Endodermal cell (in vitro differentiated cells): ENCODE measurements around the gene NUDT19. TPM values are rescaled to one million over a fixed set of nuclear protein-coding genes. Genes with fewer than 3 reads are reported as not detected.

Source experiments
- DNase-seq: peaks from one replicate; pipeline ENCODE4 v3.0.0-alpha.2; 2017
- H3K27ac ChIP-seq: 2 replicates; pipeline ENCODE4 v1.5.1; 2013; ENCODE audit warnings: mild to moderate bottlenecking, low read depth, low read length, moderate library complexity
- H3K27me3 ChIP-seq: 2 replicates; pipeline ENCODE4 v1.6.1; 2013; ENCODE audit warnings: mild to moderate bottlenecking, low read length, moderate library complexity; ENCODE audit not compliant: insufficient read depth, control insufficient read depth, poor library complexity, severe bottlenecking
- H3K36me3 ChIP-seq: 2 replicates; pipeline ENCODE4 v1.7.0; 2013; ENCODE audit warnings: mild to moderate bottlenecking, low read length, moderate library complexity; ENCODE audit not compliant: control insufficient read depth, insufficient read depth
- H3K4me1 ChIP-seq: one replicate; pipeline ENCODE4 v1.7.0; 2013; ENCODE audit warnings: low read length; ENCODE audit not compliant: control insufficient read depth, insufficient read depth
- H3K4me3 ChIP-seq: 2 replicates; pipeline ENCODE4 v1.5.1; 2013; ENCODE audit warnings: mild to moderate bottlenecking, low read length, moderate library complexity
- H3K9ac ChIP-seq: 2 replicates; pipeline ENCODE4 v1.6.1; 2013; ENCODE audit warnings: mild to moderate bottlenecking, low read length, moderate library complexity; ENCODE audit not compliant: poor library complexity, severe bottlenecking; ENCODE audit errors: extremely low read depth
- H3K9me3 ChIP-seq: 2 replicates; pipeline ENCODE4 v1.6.1; 2013; ENCODE audit warnings: mild to moderate bottlenecking, low read length, moderate library complexity; ENCODE audit not compliant: control insufficient read depth
- H3K27ac Mint-ChIP-seq: 2 replicates; pipeline ENCODE4 v1.8.0; 2020; ENCODE audit warnings: mixed read lengths
- H3K27me3 Mint-ChIP-seq: 2 replicates; pipeline ENCODE4 v1.8.0; 2021; ENCODE audit warnings: mild to moderate bottlenecking, mixed read lengths; ENCODE audit not compliant: insufficient read depth
- H3K36me3 Mint-ChIP-seq: 2 replicates; pipeline ENCODE4 v1.8.0; 2020; ENCODE audit warnings: low read depth, mixed read lengths
- H3K4me1 Mint-ChIP-seq: 2 replicates; pipeline ENCODE4 v1.8.0; 2020; ENCODE audit warnings: mixed read lengths
- H3K4me3 Mint-ChIP-seq: 2 replicates; pipeline ENCODE4 v1.8.0; 2020; ENCODE audit warnings: mild to moderate bottlenecking, moderate library complexity, mixed read lengths
- H3K9me3 Mint-ChIP-seq: 2 replicates; pipeline ENCODE4 v1.8.0; 2020; ENCODE audit warnings: mild to moderate bottlenecking, mixed read lengths
- CTCF ChIP-seq: fragments of 200-600 bp; sonication (generic); conservative IDR thresholded peaks from 2 replicates; pipeline ENCODE4 v1.5.0; 2021; ENCODE audit warnings: antibody characterized with exemption, mild to moderate bottlenecking
- WGBS, 2 experiments: methylation state at CpG; one replicate each; pipeline versions ENCODE4 v1.1.5 to v1.1.7; 2013; ENCODE audit warnings: missing lambda C conversion rate in 2 of 2, mixed read lengths in 1 of 2; ENCODE audit not compliant: insufficient coverage in 1 of 2, insufficient read length in 1 of 2; 5-methylcytosine and 5-hydroxymethylcytosine counted together
- total RNA-seq, 2 donors: library from RNA; stranded (reverse); fragmentation: NEBNext Ultra II Directional in 1 of 2; extraction: Animal tissue kit (Norgen Biotek cat#: 25700) in 1 of 2; gene quantifications; 2 replicates in 1 of 2; 3 replicates in 1 of 2; pipeline ENCODE4 v1.2.1, GENCODE V29; 2021

The NUDT19 gene
- total RNA-seq, 2 donors from 2014 or later: 5.8 to 6.8 TPM

GRCh38 chr19:32750441-32751055 is 58.9 kb downstream of the NUDT19 start:
- Histone ChIP-seq H3K36me3 (no peaks in the 10 kb centered on the region), H3K4me1 (no peaks in the 10 kb centered on the region), H3K4me3 (no peak overlapping the region), H3K9me3 (no peaks in the 10 kb centered on the region), H3K27ac (no peak overlapping the region), H3K9ac (no peak overlapping the region), H3K27me3 (no peaks in the 10 kb centered on the region)
- H3K9me3 Mint-ChIP-seq: no peaks in the 10 kb centered on the region
- WGBS, 2 experiments: 83 to 97% methylated on average over 4 of the region's 4 CpGs
- no peaks in the 10 kb centered on the region for H3K36me3 Mint-ChIP-seq
- H3K4me3 Mint-ChIP-seq: no peak overlapping the region
- H3K4me1 Mint-ChIP-seq: no peaks in the 10 kb centered on the region
- no peak overlapping the region for H3K27ac Mint-ChIP-seq
- no peak for DNase-seq
- TF ChIP-seq CTCF: no peak
- no peaks in the 10 kb centered on the region for H3K27me3 Mint-ChIP-seq

GRCh38 chr19:32751066-32751465 is 59.4 kb downstream of the NUDT19 start:
- WGBS, 2 experiments: 80 to 89% methylated on average over 1 to 2 of the region's 2 CpGs
- H3K9me3 Mint-ChIP-seq: no peaks in the 10 kb centered on the region
- Histone ChIP-seq H3K4me1 (no peaks in the 10 kb centered on the region), H3K9ac (no peak overlapping the region), H3K36me3 (no peaks in the 10 kb centered on the region), H3K9me3 (no peaks in the 10 kb centered on the region), H3K4me3 (no peak overlapping the region), H3K27me3 (no peaks in the 10 kb centered on the region), H3K27ac (no peak overlapping the region)
- DNase-seq: no peak
- H3K4me1 Mint-ChIP-seq: no peaks in the 10 kb centered on the region
- H3K27ac Mint-ChIP-seq: no peak overlapping the region
- H3K36me3 Mint-ChIP-seq: no peaks in the 10 kb centered on the region
- no peaks in the 10 kb centered on the region for H3K27me3 Mint-ChIP-seq
- no peak for TF ChIP-seq CTCF
- no peak overlapping the region for H3K4me3 Mint-ChIP-seq

- Histone ChIP-seq H3K27ac (no peak overlapping the region), H3K4me1 (no peaks in the 10 kb centered on the region), H3K4me3 (no peak overlapping the region), H3K27me3 (no peaks in the 10 kb centered on the region), H3K9me3 (peaks cover 13% of the 10 kb centered on the region), H3K9ac (no peak overlapping the region), H3K36me3 (no peaks in the 10 kb centered on the region)
- no peak for TF ChIP-seq CTCF
- DNase-seq: no peak
- no peaks in the 10 kb centered on the region for H3K4me1 Mint-ChIP-seq
- peaks cover 10% of the 10 kb centered on the region for H3K9me3 Mint-ChIP-seq
- H3K27me3 Mint-ChIP-seq: no peaks in the 10 kb centered on the region
- H3K27ac Mint-ChIP-seq: no peak overlapping the region
- 90% methylated on average over 3 of the region's 3 CpGs; no CpG with 5 or more reads in 1 of the 2 experiments for WGBS, 2 experiments
- H3K36me3 Mint-ChIP-seq: no peaks in the 10 kb centered on the region
- H3K4me3 Mint-ChIP-seq: no peak overlapping the region
Measured at GRCh38 chr19:32757189-32757588, 65.6 kb downstream of the NUDT19 start.

Other genes with a start within 250 kb of the NUDT19 start
- gene PDCD5, start 110.6 kb upstream of the NUDT19 start, total RNA-seq: 100 to 1,000 TPM; 100 to 102 TPM
- gene ANKRD27, start 16.6 kb upstream of the NUDT19 start, total RNA-seq: 10 to 100 TPM; 35.1 to 35.9 TPM
- not detected for gene RGS9BP, start 16.0 kb upstream of the NUDT19 start, total RNA-seq
- under 1 TPM; 0.20 to 0.84 TPM for gene TDRD12, start 27.9 kb downstream of the NUDT19 start, total RNA-seq
- under 1 TPM in 1 of 2 donors, not detected in 1; 0.18 TPM for gene SLC7A9, start 177.9 kb downstream of the NUDT19 start, total RNA-seq